Gastroesophageal sphincter (tissue), 4 donors: ENCODE results near the gene RHBDD1. TPM values are rescaled to one million over a fixed set of nuclear protein-coding genes. Genes with fewer than 3 reads are reported as not detected.

Experiments
- ATAC-seq: fragments of 150-250 bp; one replicate; pipeline ENCODE4 v1.9.1; 2016; ENCODE audit warnings: mild to moderate bottlenecking, moderate library complexity
- H3K27ac ChIP-seq, 4 donors: fragments of 200-600 bp; sonication (generic) in 3 of 4; 1 replicate in 3 of 4; 2 replicates in 1 of 4; pipeline ENCODE4 v1.5.1; 2016 to 2019
- H3K27me3 ChIP-seq: fragments of 200-600 bp; sonication (generic); one replicate; pipeline ENCODE4 v1.5.1; 2019
- H3K36me3 ChIP-seq, 2 donors: fragments of 200-600 bp; sonication (generic); one replicate each; pipeline ENCODE4 v1.5.1; 2019; ENCODE audit warnings: control low read depth in 1 of 2
- H3K4me1 ChIP-seq, 3 donors: fragments of 200-600 bp; sonication (generic); 1 replicate in 2 of 3; 2 replicates in 1 of 3; pipeline ENCODE4 v1.5.1; 2016 to 2019; ENCODE audit warnings: control low read depth in 2 of 3
- H3K4me3 ChIP-seq, 2 donors: fragments of 200-600 bp; sonication (generic); one replicate each; pipeline ENCODE4 v1.5.1; 2019; ENCODE audit warnings: mild to moderate bottlenecking in 1 of 2, moderate library complexity in 1 of 2
- H3K9me3 ChIP-seq, 3 donors: fragments of 200-600 bp; sonication (generic); one replicate each; pipeline ENCODE4 v1.5.1; 2017 to 2019; ENCODE audit warnings: control low read depth in 2 of 3
- EP300 ChIP-seq: sonication (generic); formaldehyde crosslinking; IDR thresholded peaks from one replicate; pipeline ENCODE4 v1.6.1; 2017; ENCODE audit warnings: antibody characterized with exemption, mild to moderate bottlenecking
- POLR2A ChIP-seq, 2 donors: fragments of 450-650 bp; IDR thresholded peaks; one replicate each; pipeline ENCODE4 v1.6.1; 2017; ENCODE audit warnings: antibody characterized with exemption in 2 of 2, mild to moderate bottlenecking in 2 of 2, moderate library complexity in 1 of 2
- POLR2AphosphoS5 ChIP-seq: sonication (generic); formaldehyde crosslinking; IDR thresholded peaks from one replicate; pipeline ENCODE4 v1.6.1; 2017; ENCODE audit warnings: antibody characterized with exemption
- WGBS, 2 donors: methylation state at CpG; one replicate each; pipeline ENCODE4 v1.1.5; 2018; ENCODE audit warnings: low coverage in 1 of 2; 5-methylcytosine and 5-hydroxymethylcytosine counted together
- total RNA-seq, 4 donors: library from RNA; depleted of rRNA; stranded (reverse); fragments of >200 nt; gene quantifications; one replicate each; pipeline ENCODE4 v1.1.0, GENCODE V29; 2016
- TF ChIP-seq, protein P1 (sequence below), 4 experiments: fragments of 200-600 bp in 2 of 4; fragments of 450-650 bp in 2 of 4; sonication (generic) in 1 of 4; IDR thresholded peaks; one replicate each; pipeline ENCODE4 v1.5.1; 2017 to 2019; ENCODE audit warnings: antibody characterized with exemption in 4 of 4, mild to moderate bottlenecking in 2 of 4, moderate library complexity in 2 of 4

The RHBDD1 gene
- total RNA-seq, 4 donors from 2014 or later: 22.2 to 35.2 (median 24.7) TPM

DNA sequence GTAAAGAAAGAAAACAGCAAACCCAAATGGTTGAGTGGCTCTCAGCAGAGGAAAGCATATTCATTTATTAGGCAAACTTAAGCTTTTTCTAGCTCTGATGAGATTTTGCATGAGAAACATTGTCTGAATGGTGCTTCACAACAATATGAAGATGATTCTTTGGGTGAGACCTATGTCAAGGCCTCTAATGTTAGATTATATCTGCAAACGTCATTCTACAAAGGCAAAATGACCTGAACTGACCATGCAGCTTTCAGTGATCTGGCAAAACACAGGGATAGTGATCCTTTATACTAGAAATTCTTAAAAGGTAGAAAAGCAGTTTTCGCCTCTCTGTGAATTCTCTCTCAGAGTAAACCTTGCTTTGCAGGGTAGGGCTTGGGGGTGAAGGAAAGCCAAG, 11.7 kb downstream of the RHBDD1 start:
- Histone ChIP-seq H3K27ac (no peak overlapping the region), H3K27me3 (no peaks in the 10 kb centered on the region), H3K9me3 (no peaks in the 10 kb centered on the region), H3K4me1 (peaks cover 0 to 16% (median 7%) of the 10 kb centered on the region in 3 donors), H3K4me3 (no peak overlapping the region), H3K36me3 (peaks cover 0 to 3% of the 10 kb centered on the region in 2 donors)
- WGBS, 2 donors: 73 to 75% methylated on average over 2 of the region's 2 CpGs
- ATAC-seq: no peak
- TF ChIP-seq POLR2AphosphoS5: no peak
- TF ChIP-seq EP300: no peak
- TF ChIP-seq, protein P1, sequence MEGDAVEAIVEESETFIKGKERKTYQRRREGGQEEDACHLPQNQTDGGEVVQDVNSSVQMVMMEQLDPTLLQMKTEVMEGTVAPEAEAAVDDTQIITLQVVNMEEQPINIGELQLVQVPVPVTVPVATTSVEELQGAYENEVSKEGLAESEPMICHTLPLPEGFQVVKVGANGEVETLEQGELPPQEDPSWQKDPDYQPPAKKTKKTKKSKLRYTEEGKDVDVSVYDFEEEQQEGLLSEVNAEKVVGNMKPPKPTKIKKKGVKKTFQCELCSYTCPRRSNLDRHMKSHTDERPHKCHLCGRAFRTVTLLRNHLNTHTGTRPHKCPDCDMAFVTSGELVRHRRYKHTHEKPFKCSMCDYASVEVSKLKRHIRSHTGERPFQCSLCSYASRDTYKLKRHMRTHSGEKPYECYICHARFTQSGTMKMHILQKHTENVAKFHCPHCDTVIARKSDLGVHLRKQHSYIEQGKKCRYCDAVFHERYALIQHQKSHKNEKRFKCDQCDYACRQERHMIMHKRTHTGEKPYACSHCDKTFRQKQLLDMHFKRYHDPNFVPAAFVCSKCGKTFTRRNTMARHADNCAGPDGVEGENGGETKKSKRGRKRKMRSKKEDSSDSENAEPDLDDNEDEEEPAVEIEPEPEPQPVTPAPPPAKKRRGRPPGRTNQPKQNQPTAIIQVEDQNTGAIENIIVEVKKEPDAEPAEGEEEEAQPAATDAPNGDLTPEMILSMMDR (IDR thresholded peaks at IDR 0.05): no peak

DNA sequence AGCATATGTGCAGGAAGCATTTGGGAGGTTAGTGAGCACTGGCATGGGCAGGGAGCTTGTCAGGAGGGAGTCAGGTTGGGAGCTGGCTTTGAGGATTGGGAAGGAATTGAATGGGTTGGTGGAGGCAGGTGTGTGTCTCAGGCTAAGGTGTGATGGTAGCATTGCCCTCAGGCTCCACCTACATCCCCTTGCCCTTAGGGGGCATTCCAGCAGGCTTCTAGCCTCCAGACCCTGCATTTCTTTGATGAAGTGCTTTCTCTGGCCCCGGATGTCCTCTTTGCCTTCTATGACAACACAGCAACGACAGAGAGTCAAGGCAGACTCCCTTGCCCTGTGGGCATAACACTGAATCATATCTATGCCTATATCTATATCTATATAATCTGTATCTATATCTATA, 13.5 kb downstream of the RHBDD1 start:
- 67 to 88% methylated on average over 1 to 2 of the region's 2 CpGs for WGBS, 2 donors
- Histone ChIP-seq H3K9me3 (no peaks in the 10 kb centered on the region), H3K36me3 (peaks cover 0 to 3% of the 10 kb centered on the region in 2 donors), H3K27ac (no peak overlapping the region), H3K4me3 (no peak overlapping the region), H3K27me3 (no peaks in the 10 kb centered on the region), H3K4me1 (peaks cover 0 to 16% (median 7%) of the 10 kb centered on the region in 3 donors)
- no peak for ATAC-seq
- no peak for TF ChIP-seq POLR2A (IDR thresholded peaks at IDR 0.05)
- TF ChIP-seq, protein P1 (IDR thresholded peaks at IDR 0.05): no peak
- no peak for TF ChIP-seq EP300
- TF ChIP-seq POLR2AphosphoS5: no peak

- Histone ChIP-seq H3K9me3 (no peaks in the 10 kb centered on the region), H3K36me3 (peaks cover 0 to 3% of the 10 kb centered on the region in 2 donors), H3K4me1 (peaks cover 0 to 16% (median 7%) of the 10 kb centered on the region in 3 donors), H3K4me3 (no peak overlapping the region), H3K27me3 (no peaks in the 10 kb centered on the region), H3K27ac (no peak overlapping the region)
- TF ChIP-seq, protein P1 (IDR thresholded peaks at IDR 0.05): no peak
- TF ChIP-seq POLR2A (IDR thresholded peaks at IDR 0.05) (no peak), POLR2AphosphoS5 (no peak), EP300 (no peak)
- WGBS, 2 donors: 89 to 97% methylated on average over 5 of the region's 5 CpGs
- ATAC-seq: no peak
Observed at GRCh38 chr2:226850024-226850423, 14.2 kb downstream of the RHBDD1 start.

- Histone ChIP-seq H3K4me3 (no peak overlapping the region), H3K36me3 (no peaks in the 10 kb centered on the region), H3K9me3 (no peaks in the 10 kb centered on the region), H3K27ac (no peak overlapping the region), H3K4me1 (peaks cover 0 to under 1% (median 0%) of the 10 kb centered on the region in 3 donors), H3K27me3 (no peaks in the 10 kb centered on the region)
- no peak for ATAC-seq
- WGBS, 2 donors: 80 to 93% methylated on average over 2 of the region's 2 CpGs
- TF ChIP-seq, protein P1 (IDR thresholded peaks at IDR 0.05): no peak
- no peak for TF ChIP-seq EP300
- no peak for TF ChIP-seq POLR2AphosphoS5
- no peak for TF ChIP-seq POLR2A (IDR thresholded peaks at IDR 0.05)
Observed at GRCh38 chr2:226855787-226856186, 19.9 kb downstream of the RHBDD1 start.

- H3K4me1 ChIP-seq: peaks cover 0 to 22% (median 0%) of the 10 kb centered on the region in 3 donors
- H3K9me3 ChIP-seq: no peaks in the 10 kb centered on the region
- no peaks in the 10 kb centered on the region for H3K27me3 ChIP-seq
- TF ChIP-seq POLR2AphosphoS5 (no peak), EP300 (no peak), POLR2A (IDR thresholded peaks at IDR 0.05) (no peak)
- TF ChIP-seq, protein P1 (IDR thresholded peaks at IDR 0.05): no peak
- no peak overlapping the region for H3K27ac ChIP-seq
- no peak for ATAC-seq
- peaks cover 0 to 7% of the 10 kb centered on the region in 2 donors for H3K36me3 ChIP-seq
- H3K4me3 ChIP-seq: no peak overlapping the region
Observed at GRCh38 chr2:226860087-226860486, 24.2 kb downstream of the RHBDD1 start.
